ENCODE data around the gene EHMT1.

EHMT1 gene

DNA sequence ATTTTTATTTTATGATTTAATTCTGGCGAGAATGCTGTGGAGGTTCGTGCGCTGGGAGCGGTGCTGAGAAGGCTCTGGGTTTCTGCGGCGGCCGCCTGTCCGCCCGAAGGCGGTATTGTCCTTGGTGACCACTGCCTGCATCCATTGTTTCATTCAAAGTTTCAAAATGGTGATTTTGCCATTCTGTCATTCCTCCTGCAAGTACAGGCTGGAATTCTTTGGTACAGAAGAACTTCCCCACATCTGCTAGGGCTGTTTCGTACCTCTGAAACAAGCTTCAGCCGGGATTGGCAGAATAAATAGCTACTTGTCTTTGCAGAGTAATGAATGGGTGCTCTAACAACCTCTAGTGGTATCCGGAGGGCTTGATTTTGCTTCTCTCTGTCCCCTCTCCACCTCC is 146.2 kb downstream of the EHMT1 start:
- Histone ChIP-seq H3K36me3 (ENCODE audit: insufficient read depth, low read length) (peaks cover 75% of the 10 kb centered on the region; the same call in 1 of the 2 replicates), H3K9me2 (replicated peaks; ENCODE audit: low read depth, low read length) (no peaks in the 10 kb centered on the region), H2AFZ (ENCODE audit: low read length) (no peak overlapping the region), H3K4me3 (ENCODE audit: low read length, poor library complexity, severe bottlenecking) (no peak overlapping the region), H3K79me2 (ENCODE audit: insufficient read depth, low read length) (no peaks in the 10 kb centered on the region), H3K9ac (ENCODE audit: low read depth, low read length, poor library complexity, severe bottlenecking) (no peak overlapping the region), H3K4me2 (ENCODE audit: low read depth, low read length, poor library complexity, severe bottlenecking) (no peak overlapping the region), H3K9me3 (ENCODE audit: insufficient read depth, low read depth, low read length) (no peaks in the 10 kb centered on the region), H3F3A (ENCODE audit: low read depth) (no peaks in the 10 kb centered on the region), H4K20me1 (ENCODE audit: insufficient read depth, low read length, poor library complexity, severe bottlenecking) (no peaks in the 10 kb centered on the region), H3K27me3 (ENCODE audit: insufficient read depth, low read length, poor library complexity, severe bottlenecking) (no peaks in the 10 kb centered on the region), H3K4me1 (ENCODE audit: insufficient read depth, low read length, poor library complexity, severe bottlenecking) (no peaks in the 10 kb centered on the region)
- TF ChIP-seq EZH2phosphoT487 (IDR thresholded peaks at IDR 0.05; ENCODE audit: borderline replicate concordance) (no peak), CTCF (conservative IDR thresholded peaks at IDR 0.05; ENCODE audit: low read length) (no peak)

DNA sequence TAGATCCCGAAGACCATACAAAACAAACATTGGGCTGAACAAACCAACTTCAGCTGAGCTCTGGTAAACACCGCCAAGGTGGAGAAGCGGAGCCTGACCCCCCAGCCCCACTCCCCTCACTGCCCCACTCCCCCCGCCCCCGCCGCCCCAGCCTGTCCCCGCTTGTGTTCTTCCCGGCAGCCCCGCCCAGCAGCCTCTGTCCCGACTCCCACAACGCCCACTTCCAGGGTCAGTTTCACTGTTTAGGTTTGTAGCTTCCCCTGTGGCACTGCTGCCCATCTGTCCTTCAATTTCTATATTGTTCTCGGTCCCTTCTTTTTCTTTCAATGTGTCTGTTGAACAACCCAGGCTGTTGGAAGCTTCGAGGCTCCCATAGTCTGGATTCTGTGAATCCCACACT is 146.7 kb downstream of the EHMT1 start:
- H3K4me2 ChIP-seq (ENCODE audit: low read depth, low read length, poor library complexity, severe bottlenecking) = no peak overlapping the region
- H3F3A ChIP-seq (ENCODE audit: low read depth) = no peaks in the 10 kb centered on the region
- no peaks in the 10 kb centered on the region for H3K9me3 ChIP-seq (ENCODE audit: insufficient read depth, low read depth, low read length)
- H3K4me3 ChIP-seq (ENCODE audit: low read length, poor library complexity, severe bottlenecking) = no peak overlapping the region
- no peak overlapping the region for H2AFZ ChIP-seq (ENCODE audit: low read length)
- H3K4me1 ChIP-seq (ENCODE audit: insufficient read depth, low read length, poor library complexity, severe bottlenecking) = no peaks in the 10 kb centered on the region
- no peaks in the 10 kb centered on the region for H3K9me2 ChIP-seq (replicated peaks; ENCODE audit: low read depth, low read length)
- H3K79me2 ChIP-seq (ENCODE audit: insufficient read depth, low read length) = no peaks in the 10 kb centered on the region
- H3K9ac ChIP-seq (ENCODE audit: low read depth, low read length, poor library complexity, severe bottlenecking) = no peak overlapping the region
- no peaks in the 10 kb centered on the region for H4K20me1 ChIP-seq (ENCODE audit: insufficient read depth, low read length, poor library complexity, severe bottlenecking)
- H3K27me3 ChIP-seq (ENCODE audit: insufficient read depth, low read length, poor library complexity, severe bottlenecking) = no peaks in the 10 kb centered on the region
- peaks cover 75% of the 10 kb centered on the region; the same call in 1 of the 2 replicates for H3K36me3 ChIP-seq (ENCODE audit: insufficient read depth, low read length)
- TF ChIP-seq CTCF (conservative IDR thresholded peaks at IDR 0.05; ENCODE audit: low read length) = no peak
- TF ChIP-seq EZH2phosphoT487 (IDR thresholded peaks at IDR 0.05; ENCODE audit: borderline replicate concordance) = no peak

DNA sequence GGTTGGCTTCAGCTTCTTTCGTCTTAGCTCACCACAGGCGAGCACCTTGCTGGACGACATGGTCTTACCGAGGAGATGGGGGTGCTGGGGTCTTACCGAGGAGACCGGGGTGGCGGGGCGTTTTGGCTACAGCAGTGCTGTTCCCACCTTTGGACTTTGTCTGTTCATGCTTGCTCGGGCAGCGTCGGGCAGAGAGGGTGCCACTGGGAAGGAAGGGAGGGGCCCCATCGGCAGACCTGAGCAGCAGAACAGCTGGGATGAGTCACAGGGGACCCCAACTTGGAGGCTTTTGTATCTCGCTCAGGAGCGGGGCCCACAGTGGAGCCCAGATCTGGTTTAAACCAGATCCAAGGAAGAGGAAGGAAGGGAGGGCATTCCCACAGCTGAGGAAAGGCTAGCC is 152.8 kb downstream of the EHMT1 start:
- TF ChIP-seq EZH2phosphoT487 (IDR thresholded peaks at IDR 0.05; ENCODE audit: borderline replicate concordance) (no peak), CTCF (conservative IDR thresholded peaks at IDR 0.05; ENCODE audit: low read length) (no peak)
- no peaks in the 10 kb centered on the region for H3K4me1 ChIP-seq (ENCODE audit: insufficient read depth, low read length, poor library complexity, severe bottlenecking)
- H3K9me2 ChIP-seq (replicated peaks; ENCODE audit: low read depth, low read length) = no peaks in the 10 kb centered on the region
- H3K4me2 ChIP-seq (ENCODE audit: low read depth, low read length, poor library complexity, severe bottlenecking) = no peak overlapping the region
- no peak overlapping the region for H2AFZ ChIP-seq (ENCODE audit: low read length)
- peaks cover 81% of the 10 kb centered on the region; the same call in 1 of the 2 replicates for H3K36me3 ChIP-seq (ENCODE audit: insufficient read depth, low read length)
- no peak overlapping the region for H3K4me3 ChIP-seq (ENCODE audit: low read length, poor library complexity, severe bottlenecking)
- no peaks in the 10 kb centered on the region for H3F3A ChIP-seq (ENCODE audit: low read depth)
- H3K9ac ChIP-seq (ENCODE audit: low read depth, low read length, poor library complexity, severe bottlenecking) = no peak overlapping the region
- no peaks in the 10 kb centered on the region for H3K9me3 ChIP-seq (ENCODE audit: insufficient read depth, low read depth, low read length)
- no peaks in the 10 kb centered on the region for H3K27me3 ChIP-seq (ENCODE audit: insufficient read depth, low read length, poor library complexity, severe bottlenecking)
- H4K20me1 ChIP-seq (ENCODE audit: insufficient read depth, low read length, poor library complexity, severe bottlenecking) = no peaks in the 10 kb centered on the region
- H3K79me2 ChIP-seq (ENCODE audit: insufficient read depth, low read length) = no peaks in the 10 kb centered on the region

All from Loucy (cell line).